ENCODE measurements around the gene DDIT4.

DNA sequence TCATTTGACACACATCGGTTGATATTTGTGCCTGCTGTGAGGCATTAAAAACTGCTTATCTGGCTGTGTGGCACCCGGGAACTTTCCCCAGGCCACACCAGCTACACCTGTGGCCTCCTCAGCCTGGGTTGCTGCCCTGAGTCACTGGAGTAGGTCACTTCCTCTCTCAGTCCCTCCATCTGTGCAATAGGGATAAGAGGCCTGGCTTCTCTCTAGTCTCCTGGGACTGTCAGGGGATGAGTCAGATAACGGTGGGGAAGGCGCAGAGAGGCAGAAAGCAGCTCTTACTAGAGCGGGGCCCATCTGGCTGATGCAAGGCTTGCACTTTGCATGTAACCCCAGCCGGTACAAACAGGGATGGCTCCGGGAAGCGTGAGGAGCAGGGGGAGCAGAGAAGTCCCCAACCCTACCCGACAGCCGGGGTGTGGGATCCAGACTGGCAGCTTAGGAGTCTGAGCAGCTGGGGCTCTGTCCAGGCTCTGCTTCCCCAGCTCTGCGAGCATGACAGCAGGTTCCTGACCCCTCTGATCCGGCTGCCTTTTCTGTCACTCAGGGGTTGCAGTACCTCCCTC lies 47.0 kb downstream of the DDIT4 start:
- no peak for TF ChIP-seq SUZ12 (IDR thresholded peaks at IDR 0.05; ENCODE audit: extremely low read depth, insufficient read depth, insufficient read length)
- TF ChIP-seq YY1 (IDR thresholded peaks at IDR 0.05; ENCODE audit: insufficient read depth, insufficient read length), result no peak

Measured in NT2/D1 (cell line).